IPS-NIHi11 (cell line): ENCODE results near the gene PRSS27.

ENCODE experiments used
- DNase-seq: peaks from one replicate; pipeline ENCODE4 v3.0.0; 2012; ENCODE audit warnings: mixed read lengths, low spot score

The PRSS27 gene

GRCh38 chr16:2708955-2709587 lies 11.0 kb downstream of the PRSS27 start:
- DNase-seq, result no peak

GRCh38 chr16:2708290-2708639 lies 11.8 kb downstream of the PRSS27 start:
- DNase-seq, result no peak

- no peak for DNase-seq
These were observed 12.4 kb downstream of the PRSS27 start for GRCh38 chr16:2707368-2708289.

- DNase-seq, result no peak
These were observed 13.3 kb downstream of the PRSS27 start for GRCh38 chr16:2706611-2707311.

- DNase-seq, result no peak
These were observed 13.9 kb downstream of the PRSS27 start for GRCh38 chr16:2706085-2706484.

- no peak for DNase-seq
These were observed 14.7 kb downstream of the PRSS27 start for GRCh38 chr16:2705351-2705750.

GRCh38 chr16:2704983-2705275 lies 15.1 kb downstream of the PRSS27 start:
- DNase-seq, result no peak

GRCh38 chr16:2704166-2704982 lies 15.7 kb downstream of the PRSS27 start:
- no peak for DNase-seq

- no peak for DNase-seq
These were observed 16.9 kb downstream of the PRSS27 start for GRCh38 chr16:2702871-2703745.

GRCh38 chr16:2702438-2702825 lies 17.6 kb downstream of the PRSS27 start:
- no peak for DNase-seq

- DNase-seq, result no peak
These were observed 18.1 kb downstream of the PRSS27 start for GRCh38 chr16:2701713-2702437.

GRCh38 chr16:2701272-2701671 lies 18.8 kb downstream of the PRSS27 start:
- no peak for DNase-seq

- DNase-seq, result no peak
These were observed 19.2 kb downstream of the PRSS27 start for GRCh38 chr16:2700786-2701185.

GRCh38 chr16:2699791-2700600 lies 20.0 kb downstream of the PRSS27 start:
- no peak for DNase-seq

- peak; percentile 12 for DNase-seq
These were observed 20.9 kb downstream of the PRSS27 start for GRCh38 chr16:2698965-2699750.

GRCh38 chr16:2698103-2698870 lies 21.7 kb downstream of the PRSS27 start:
- DNase-seq, result peak; percentile 14

- DNase-seq, result no peak
These were observed 22.5 kb downstream of the PRSS27 start for GRCh38 chr16:2697401-2697948.
